COLO668 (cell line): Measurements from ENCODE around the gene SDCBP2.
A peak's percentile ranks its signal among the peaks of the same experiment; 100 is the strongest.

Experiments
- DNase-seq: peaks from one replicate; lab custom pipeline; 2025; ENCODE audit not compliant: unreplicated experiment; lab: John Stamatoyannopoulos, UW

Gene SDCBP2

GRCh38 chr20:1331801-1332453 is 3.0 kb upstream of the SDCBP2 start:
- DNase-seq, result no peak

GRCh38 chr20:1331101-1331500 is 2.2 kb upstream of the SDCBP2 start:
- no peak for DNase-seq

- no peak for DNase-seq
These were observed 1.3 kb upstream of the SDCBP2 start for GRCh38 chr20:1330075-1330830.

GRCh38 chr20:1327827-1328679 is 886 bp downstream of the SDCBP2 start:
- peak; percentile 26 for DNase-seq

- no peak for DNase-seq
These were observed 1.7 kb downstream of the SDCBP2 start for GRCh38 chr20:1327241-1327653.

GRCh38 chr20:1326031-1326930 is 2.7 kb downstream of the SDCBP2 start:
- DNase-seq, result no peak

- peak; percentile 99 for DNase-seq
These were observed 3.5 kb downstream of the SDCBP2 start for GRCh38 chr20:1325173-1326030.

GRCh38 chr20:1324598-1325172 is 4.3 kb downstream of the SDCBP2 start:
- DNase-seq, result no peak

GRCh38 chr20:1323830-1324597 is 4.9 kb downstream of the SDCBP2 start:
- no peak for DNase-seq

- no peak for DNase-seq
These were observed 5.7 kb downstream of the SDCBP2 start for GRCh38 chr20:1323256-1323655.

GRCh38 chr20:1322511-1323245 is 6.3 kb downstream of the SDCBP2 start:
- DNase-seq, result no peak

GRCh38 chr20:1321654-1321939 is 7.3 kb downstream of the SDCBP2 start:
- no peak for DNase-seq

GRCh38 chr20:1320902-1321653 is 7.9 kb downstream of the SDCBP2 start:
- no peak for DNase-seq

- no peak for DNase-seq
These were observed 8.9 kb downstream of the SDCBP2 start for GRCh38 chr20:1320016-1320415.

GRCh38 chr20:1319462-1319861 is 9.5 kb downstream of the SDCBP2 start:
- no peak for DNase-seq

- no peak for DNase-seq
These were observed 9.9 kb downstream of the SDCBP2 start for GRCh38 chr20:1319051-1319450.

GRCh38 chr20:1317545-1318255 is 11.2 kb downstream of the SDCBP2 start:
- no peak for DNase-seq
